Keratinocyte (primary cell): ENCODE data around the gene CSRP1. TPM values are rescaled to one million over a fixed set of nuclear protein-coding genes. Genes with fewer than 3 reads are reported as not detected.
A peak's percentile ranks its signal among the peaks of the same experiment; 100 is the strongest.

Experiments used
- DNase-seq: peaks from one replicate; pipeline ENCODE4 v3.0.0-alpha.2; 2011; ENCODE audit warnings: low read depth, missing footprints, low spot score
- FAIRE-seq: peaks from 2 replicates; lab custom pipeline; 2011; peaks lifted over from hg19 to GRCh38; lab: Jason Lieb, UNC
- H2AFZ ChIP-seq: 2 replicates; pipeline ENCODE4 v1.6.0; 2012; ENCODE audit warnings: low read length, control low read depth, inconsistent platforms; ENCODE audit not compliant: control insufficient read depth
- H3K27ac ChIP-seq: 2 replicates; pipeline ENCODE4 v1.5.1; 2011; ENCODE audit warnings: low read length; ENCODE audit not compliant: control insufficient read depth, insufficient read depth
- H3K27me3 ChIP-seq: 3 replicates; pipeline ENCODE4 v1.6.0; 2011; ENCODE audit warnings: low read length; ENCODE audit not compliant: control insufficient read depth, insufficient read depth; ENCODE audit errors: extremely low read depth
- H3K36me3 ChIP-seq, 2 experiments: 2 replicates in 1 of 2; 3 replicates in 1 of 2; pipeline ENCODE4 v1.5.1; 2011; ENCODE audit warnings: low read length in 2 of 2, mild to moderate bottlenecking in 1 of 2; ENCODE audit not compliant: control insufficient read depth in 2 of 2, insufficient read depth in 2 of 2; ENCODE audit errors: extremely low read depth in 1 of 2
- H3K4me1 ChIP-seq: 3 replicates; pipeline ENCODE4 v1.5.1; 2011; ENCODE audit warnings: low read length; ENCODE audit not compliant: control insufficient read depth, insufficient read depth; ENCODE audit errors: extremely low read depth
- H3K4me2 ChIP-seq: 3 replicates; pipeline ENCODE4 v1.6.0; 2011; ENCODE audit warnings: low read depth, low read length; ENCODE audit not compliant: control insufficient read depth, insufficient read depth; ENCODE audit errors: extremely low read depth
- H3K4me3 ChIP-seq, 3 experiments: fragments of 200-600 bp in 1 of 3; sonication (generic) in 1 of 3; 2 replicates in 2 of 3; 3 replicates in 1 of 3; pipeline ENCODE4 v1.5.1; 2011 to 2016; ENCODE audit warnings: low read length in 3 of 3, mild to moderate bottlenecking in 3 of 3, control low read depth in 2 of 3, inconsistent platforms in 1 of 3, low read depth in 1 of 3, mixed read lengths in 1 of 3, mixed run types in 1 of 3, moderate library complexity in 1 of 3; ENCODE audit not compliant: control insufficient read depth in 2 of 3, insufficient read depth in 2 of 3; ENCODE audit errors: extremely low read depth in 1 of 3
- H3K79me2 ChIP-seq: 2 replicates; pipeline ENCODE4 v1.6.0; 2012; ENCODE audit warnings: low read length; ENCODE audit not compliant: control insufficient read depth, insufficient read depth
- H3K9ac ChIP-seq: 3 replicates; pipeline ENCODE4 v1.6.0; 2011; ENCODE audit warnings: low read length; ENCODE audit not compliant: control insufficient read depth, insufficient read depth; ENCODE audit errors: extremely low read depth
- H3K9me1 ChIP-seq: 3 replicates; pipeline ENCODE4 v1.6.0; 2011; ENCODE audit warnings: low read length; ENCODE audit not compliant: control insufficient read depth, insufficient read depth; ENCODE audit errors: extremely low read depth
- H3K9me3 ChIP-seq: 2 replicates; pipeline ENCODE4 v1.5.1; 2012; ENCODE audit warnings: low read depth, low read length; ENCODE audit not compliant: control insufficient read depth
- H4K20me1 ChIP-seq: 3 replicates; pipeline ENCODE4 v1.6.0; 2011; ENCODE audit warnings: low read length; ENCODE audit not compliant: control insufficient read depth, insufficient read depth; ENCODE audit errors: extremely low read depth
- CTCF ChIP-seq, 3 experiments: IDR thresholded peaks in 1 of 3; conservative IDR thresholded peaks in 1 of 3; optimal IDR thresholded peaks in 1 of 3; 2 replicates in 2 of 3; 3 replicates in 1 of 3; pipeline versions ENCODE3 to v1.5.1; 2011; ENCODE audit warnings: low read length in 3 of 3, mild to moderate bottlenecking in 3 of 3, moderate library complexity in 2 of 3, control low read depth in 1 of 3, inconsistent platforms in 1 of 3; ENCODE audit not compliant: insufficient read depth in 2 of 3; ENCODE audit errors: extremely low read depth in 1 of 3
- EZH2 ChIP-seq: IDR thresholded peaks from one replicate; pipeline ENCODE4 v1.6.1; 2012; ENCODE audit warnings: inconsistent platforms, mild to moderate bottlenecking, low read length, moderate library complexity
- dilution Hi-C: fragments of 300-500 bp; cut with MboI; formaldehyde crosslinking; loops from one replicate; pipeline ENCODE4 v1.7.0; 2020; ENCODE audit warnings: low sequenced_read_pairs; ENCODE audit not compliant: extremely low pct_ligation_motif_present
- polyA plus RNA-seq, 5 experiments: library from polyadenylated mRNA; depleted of rRNA in 3 of 5; stranded (reverse) in 3 of 5; stranded (forward) in 1 of 5; unstranded in 1 of 5; fragments of >200 nt; gene quantifications; 1 replicate in 1 of 5; 2 replicates in 3 of 5; 3 replicates in 1 of 5; pipeline versions ENCODE4 v1.2.1 to v1.2.3, GENCODE V29; 2011 to 2012; ENCODE audit warnings: missing spikeins in 2 of 5, low read depth in 1 of 5, low replicate concordance in 1 of 5

Gene CSRP1
- polyA plus RNA-seq, 1 donor (not counting 4 experiments of a cell fraction or from before 2014, with no cell fraction given) = 168 TPM

- Histone ChIP-seq H3K36me3 (no peaks in the 10 kb centered on the region), H3K27ac (no peak overlapping the region), H3K9me1 (no peaks in the 10 kb centered on the region), H3K9me3 (no peaks in the 10 kb centered on the region), H3K4me1 (peaks cover 35% of the 10 kb centered on the region), H3K79me2 (no peaks in the 10 kb centered on the region), H3K4me2 (no peak overlapping the region), H4K20me1 (no peaks in the 10 kb centered on the region), H3K9ac (no peak overlapping the region), H3K27me3 (no peaks in the 10 kb centered on the region), H3K4me3 (no peak overlapping the region), H2AFZ (no peak overlapping the region)
- peak; percentile 25 for DNase-seq
- no peak for FAIRE-seq
- dilution Hi-C loops = no loop called here
- TF ChIP-seq EZH2 (no peak), CTCF (optimal IDR thresholded peaks at IDR 0.05 in 1 of 3, IDR thresholded peaks at IDR 0.05 in 1 of 3, conservative IDR thresholded peaks at IDR 0.05 in 1 of 3; ENCODE audit: extremely low read depth in 1 of 3, insufficient read depth in 2 of 3, low read length in 3 of 3) (peak in 1 of 3 experiments; percentile 13)
Measured at GRCh38 chr1:201515895-201516294, 9.0 kb upstream of the CSRP1 start.

GRCh38 chr1:201515062-201515750 is 8.3 kb upstream of the CSRP1 start:
- no peak overlapping the region for H2AFZ ChIP-seq
- H3K79me2 ChIP-seq = no peaks in the 10 kb centered on the region
- H3K27me3 ChIP-seq = no peaks in the 10 kb centered on the region
- H3K9me3 ChIP-seq = no peaks in the 10 kb centered on the region
- no peak overlapping the region for H3K27ac ChIP-seq
- dilution Hi-C loops = no loop called here
- H3K9me1 ChIP-seq = no peaks in the 10 kb centered on the region
- H4K20me1 ChIP-seq = no peaks in the 10 kb centered on the region
- no peak overlapping the region for H3K9ac ChIP-seq
- no peak for DNase-seq
- H3K4me3 ChIP-seq = no peak overlapping the region
- H3K4me2 ChIP-seq = no peak overlapping the region
- peaks cover 31% of the 10 kb centered on the region for H3K4me1 ChIP-seq
- H3K36me3 ChIP-seq = no peaks in the 10 kb centered on the region
- TF ChIP-seq CTCF (optimal IDR thresholded peaks at IDR 0.05 in 1 of 3, IDR thresholded peaks at IDR 0.05 in 1 of 3, conservative IDR thresholded peaks at IDR 0.05 in 1 of 3; ENCODE audit: extremely low read depth in 1 of 3, insufficient read depth in 2 of 3, low read length in 3 of 3) (no peak), EZH2 (no peak)
- FAIRE-seq = no peak
